Frontal cortex (tissue), 1 donor: ENCODE measurements around the gene THEMIS2. TPM values are rescaled to one million over a fixed set of nuclear protein-coding genes. Genes with fewer than 3 reads are reported as not detected.
A peak's percentile ranks its signal among the peaks of the same experiment; 100 is the strongest.

Experiments
- small RNA-seq: library from RNA; depleted of rRNA; stranded (forward); fragments of <200 nt; gene quantifications from one replicate; pipeline ENCODE3, GENCODE V24; 2014
- total RNA-seq: library from RNA; depleted of rRNA; stranded (reverse); fragments of >200 nt; gene quantifications from one replicate; pipeline ENCODE4 v1.2.3, GENCODE V29; 2014

THEMIS2 gene
- total RNA-seq, 1 donor from 2014 or later, result 3.7 TPM

Small RNA genes within 50 kb of the gene (small RNA-seq; reads per million reads assigned to genes)
- not detected for gene RNU6-1245P
- gene SCARNA1, result 42.2 reads per million, percentile 97 among the genes with 10 or more reads in this experiment

Other genes starting within 250 kb of the THEMIS2 start
- gene FGR, start 237.4 kb upstream of the THEMIS2 start, total RNA-seq, result 0.41 TPM
- gene IFI6, start 200.4 kb upstream of the THEMIS2 start, total RNA-seq, result 45.2 TPM
- gene FAM76A, start 146.6 kb upstream of the THEMIS2 start, total RNA-seq, result 20.0 TPM
- gene STX12, start 99.3 kb upstream of the THEMIS2 start, total RNA-seq, result 175 TPM
- 80.7 TPM for gene PPP1R8, start 41.8 kb upstream of the THEMIS2 start, total RNA-seq
- 86.8 TPM for gene RPA2, start 42.0 kb downstream of the THEMIS2 start, total RNA-seq
- 0.82 TPM for gene SMPDL3B, start 62.5 kb downstream of the THEMIS2 start, total RNA-seq
- 2.4 TPM for gene XKR8, start 87.4 kb downstream of the THEMIS2 start, total RNA-seq
- 9.4 TPM for gene EYA3, start 216.1 kb downstream of the THEMIS2 start, total RNA-seq